ENCODE measurements around the gene OSBPL6. TPM values are rescaled to one million over a fixed set of nuclear protein-coding genes. Genes with fewer than 3 reads are reported as not detected.

OSBPL6 gene
- total and polyA plus RNA-seq, 2 of the 13 experiments (the other 11 are each of a cell fraction or from before 2014, with no cell fraction given): 0.03 to 0.11 TPM

DNA sequence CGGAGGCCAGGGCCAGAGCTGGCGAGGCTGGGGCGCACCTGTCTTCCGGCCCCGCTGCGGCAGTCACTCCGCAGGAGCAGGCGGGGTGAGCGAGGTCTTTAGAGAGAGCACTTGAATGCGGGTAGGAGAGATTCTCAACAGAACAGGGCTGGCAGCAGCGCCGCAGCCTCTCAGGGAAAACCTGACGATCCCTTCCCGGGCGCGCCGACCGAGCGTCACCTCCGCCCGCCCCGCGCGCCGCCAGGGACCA lies 256.1 kb downstream of the OSBPL6 start (continued):
- TF ChIP-seq, protein P1, sequence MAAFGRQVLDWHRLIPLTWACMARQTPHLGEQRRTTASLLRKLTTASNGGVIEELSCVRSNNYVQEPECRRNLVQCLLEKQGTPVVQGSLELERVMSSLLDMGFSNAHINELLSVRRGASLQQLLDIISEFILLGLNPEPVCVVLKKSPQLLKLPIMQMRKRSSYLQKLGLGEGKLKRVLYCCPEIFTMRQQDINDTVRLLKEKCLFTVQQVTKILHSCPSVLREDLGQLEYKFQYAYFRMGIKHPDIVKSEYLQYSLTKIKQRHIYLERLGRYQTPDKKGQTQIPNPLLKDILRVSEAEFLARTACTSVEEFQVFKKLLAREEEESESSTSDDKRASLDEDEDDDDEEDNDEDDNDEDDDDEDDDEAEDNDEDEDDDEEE (CRISPR knock-in tag; IDR thresholded peaks at IDR 0.05): no peak
- TF ChIP-seq ZFP37 (CRISPR knock-in tag; IDR thresholded peaks at IDR 0.05; ENCODE audit: borderline replicate concordance) (no peak), ZNF329 (CRISPR knock-in tag; IDR thresholded peaks at IDR 0.05; ENCODE audit: low read depth) (no peak), SMYD3 (CRISPR knock-in tag; IDR thresholded peaks at IDR 0.05) (no peak), ZNF891 (CRISPR knock-in tag; IDR thresholded peaks at IDR 0.05) (no peak), MEIS1 (CRISPR knock-in tag; IDR thresholded peaks at IDR 0.05; ENCODE audit: borderline replicate concordance) (no peak), KLF9 (CRISPR knock-in tag; IDR thresholded peaks at IDR 0.05; ENCODE audit: low read depth) (no peak), SNAPC2 (CRISPR knock-in tag; IDR thresholded peaks at IDR 0.05) (no peak), ZSCAN21 (CRISPR knock-in tag; IDR thresholded peaks at IDR 0.05; ENCODE audit: borderline replicate concordance) (no peak), HNRNPK (IDR thresholded peaks at IDR 0.05; ENCODE audit: low read depth, low read length, poor library complexity, severe bottlenecking) (no peak), POLR2AphosphoS2 (IDR thresholded peaks at IDR 0.05; ENCODE audit: low read depth, low read length) (no peak), ZNF446 (CRISPR knock-in tag; IDR thresholded peaks at IDR 0.05) (peak; percentile 71), EED (CRISPR knock-in tag; IDR thresholded peaks at IDR 0.05) (no peak), ZKSCAN5 (CRISPR knock-in tag; IDR thresholded peaks at IDR 0.05) (no peak), ZNF629 (CRISPR knock-in tag; conservative IDR thresholded peaks at IDR 0.05) (no peak), GTF2F1 (IDR thresholded peaks at IDR 0.05; ENCODE audit: low read length) (no peak), ZNF569 (CRISPR knock-in tag; IDR thresholded peaks at IDR 0.05; ENCODE audit: borderline replicate concordance) (no peak), ZNF546 (CRISPR knock-in tag; conservative IDR thresholded peaks at IDR 0.05) (no peak), ZNF510 (CRISPR knock-in tag; IDR thresholded peaks at IDR 0.05; ENCODE audit: low read depth) (no peak), ZFY (CRISPR knock-in tag; IDR thresholded peaks at IDR 0.05) (no peak), THYN1 (CRISPR knock-in tag; IDR thresholded peaks at IDR 0.05; ENCODE audit: borderline replicate concordance, low read depth) (no peak)
- TF ChIP-seq, protein P2, sequence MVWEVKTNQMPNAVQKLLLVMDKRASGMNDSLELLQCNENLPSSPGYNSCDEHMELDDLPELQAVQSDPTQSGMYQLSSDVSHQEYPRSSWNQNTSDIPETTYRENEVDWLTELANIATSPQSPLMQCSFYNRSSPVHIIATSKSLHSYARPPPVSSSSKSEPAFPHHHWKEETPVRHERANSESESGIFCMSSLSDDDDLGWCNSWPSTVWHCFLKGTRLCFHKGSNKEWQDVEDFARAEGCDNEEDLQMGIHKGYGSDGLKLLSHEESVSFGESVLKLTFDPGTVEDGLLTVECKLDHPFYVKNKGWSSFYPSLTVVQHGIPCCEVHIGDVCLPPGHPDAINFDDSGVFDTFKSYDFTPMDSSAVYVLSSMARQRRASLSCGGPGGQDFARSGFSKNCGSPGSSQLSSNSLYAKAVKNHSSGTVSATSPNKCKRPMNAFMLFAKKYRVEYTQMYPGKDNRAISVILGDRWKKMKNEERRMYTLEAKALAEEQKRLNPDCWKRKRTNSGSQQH (CRISPR knock-in tag; IDR thresholded peaks at IDR 0.05; ENCODE audit: low read depth): no peak
- TF ChIP-seq, protein P3, sequence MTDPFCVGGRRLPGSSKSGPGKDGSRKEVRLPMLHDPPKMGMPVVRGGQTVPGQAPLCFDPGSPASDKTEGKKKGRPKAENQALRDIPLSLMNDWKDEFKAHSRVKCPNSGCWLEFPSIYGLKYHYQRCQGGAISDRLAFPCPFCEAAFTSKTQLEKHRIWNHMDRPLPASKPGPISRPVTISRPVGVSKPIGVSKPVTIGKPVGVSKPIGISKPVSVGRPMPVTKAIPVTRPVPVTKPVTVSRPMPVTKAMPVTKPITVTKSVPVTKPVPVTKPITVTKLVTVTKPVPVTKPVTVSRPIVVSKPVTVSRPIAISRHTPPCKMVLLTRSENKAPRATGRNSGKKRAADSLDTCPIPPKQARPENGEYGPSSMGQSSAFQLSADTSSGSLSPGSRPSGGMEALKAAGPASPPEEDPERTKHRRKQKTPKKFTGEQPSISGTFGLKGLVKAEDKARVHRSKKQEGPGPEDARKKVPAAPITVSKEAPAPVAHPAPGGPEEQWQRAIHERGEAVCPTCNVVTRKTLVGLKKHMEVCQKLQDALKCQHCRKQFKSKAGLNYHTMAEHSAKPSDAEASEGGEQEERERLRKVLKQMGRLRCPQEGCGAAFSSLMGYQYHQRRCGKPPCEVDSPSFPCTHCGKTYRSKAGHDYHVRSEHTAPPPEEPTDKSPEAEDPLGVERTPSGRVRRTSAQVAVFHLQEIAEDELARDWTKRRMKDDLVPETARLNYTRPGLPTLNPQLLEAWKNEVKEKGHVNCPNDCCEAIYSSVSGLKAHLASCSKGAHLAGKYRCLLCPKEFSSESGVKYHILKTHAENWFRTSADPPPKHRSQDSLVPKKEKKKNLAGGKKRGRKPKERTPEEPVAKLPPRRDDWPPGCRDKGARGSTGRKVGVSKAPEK (CRISPR knock-in tag; IDR thresholded peaks at IDR 0.05; ENCODE audit: borderline replicate concordance): no peak
- TF ChIP-seq, protein P4, sequence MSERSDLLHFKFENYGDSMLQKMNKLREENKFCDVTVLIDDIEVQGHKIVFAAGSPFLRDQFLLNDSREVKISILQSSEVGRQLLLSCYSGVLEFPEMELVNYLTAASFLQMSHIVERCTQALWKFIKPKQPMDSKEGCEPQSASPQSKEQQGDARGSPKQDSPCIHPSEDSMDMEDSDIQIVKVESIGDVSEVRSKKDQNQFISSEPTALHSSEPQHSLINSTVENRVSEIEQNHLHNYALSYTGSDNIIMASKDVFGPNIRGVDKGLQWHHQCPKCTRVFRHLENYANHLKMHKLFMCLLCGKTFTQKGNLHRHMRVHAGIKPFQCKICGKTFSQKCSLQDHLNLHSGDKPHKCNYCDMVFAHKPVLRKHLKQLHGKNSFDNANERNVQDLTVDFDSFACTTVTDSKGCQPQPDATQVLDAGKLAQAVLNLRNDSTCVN (CRISPR knock-in tag; IDR thresholded peaks at IDR 0.05; ENCODE audit: borderline replicate concordance): no peak
- TF ChIP-seq, protein P5, sequence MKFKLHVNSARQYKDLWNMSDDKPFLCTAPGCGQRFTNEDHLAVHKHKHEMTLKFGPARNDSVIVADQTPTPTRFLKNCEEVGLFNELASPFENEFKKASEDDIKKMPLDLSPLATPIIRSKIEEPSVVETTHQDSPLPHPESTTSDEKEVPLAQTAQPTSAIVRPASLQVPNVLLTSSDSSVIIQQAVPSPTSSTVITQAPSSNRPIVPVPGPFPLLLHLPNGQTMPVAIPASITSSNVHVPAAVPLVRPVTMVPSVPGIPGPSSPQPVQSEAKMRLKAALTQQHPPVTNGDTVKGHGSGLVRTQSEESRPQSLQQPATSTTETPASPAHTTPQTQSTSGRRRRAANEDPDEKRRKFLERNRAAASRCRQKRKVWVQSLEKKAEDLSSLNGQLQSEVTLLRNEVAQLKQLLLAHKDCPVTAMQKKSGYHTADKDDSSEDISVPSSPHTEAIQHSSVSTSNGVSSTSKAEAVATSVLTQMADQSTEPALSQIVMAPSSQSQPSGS (CRISPR knock-in tag; IDR thresholded peaks at IDR 0.05): no peak
